Measurements from ENCODE around the gene SLC35B2.

The SLC35B2 gene, protein sequence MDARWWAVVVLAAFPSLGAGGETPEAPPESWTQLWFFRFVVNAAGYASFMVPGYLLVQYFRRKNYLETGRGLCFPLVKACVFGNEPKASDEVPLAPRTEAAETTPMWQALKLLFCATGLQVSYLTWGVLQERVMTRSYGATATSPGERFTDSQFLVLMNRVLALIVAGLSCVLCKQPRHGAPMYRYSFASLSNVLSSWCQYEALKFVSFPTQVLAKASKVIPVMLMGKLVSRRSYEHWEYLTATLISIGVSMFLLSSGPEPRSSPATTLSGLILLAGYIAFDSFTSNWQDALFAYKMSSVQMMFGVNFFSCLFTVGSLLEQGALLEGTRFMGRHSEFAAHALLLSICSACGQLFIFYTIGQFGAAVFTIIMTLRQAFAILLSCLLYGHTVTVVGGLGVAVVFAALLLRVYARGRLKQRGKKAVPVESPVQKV

GRCh38 chr6:44257025-44257752 lies at the start of gene SLC35B2:
SLC35B2 (minus strand) TSS chr6:44257528; CDS start chr6:44257410, 118 bp downstream.
- no peak for DNase-seq (ENCODE audit: low read depth in 2 of 2)

GRCh38 chr6:44306710-44307109 lies 49.4 kb upstream of the SLC35B2 start:
- DNase-seq (ENCODE audit: low read depth in 2 of 2): no peak

DNA sequence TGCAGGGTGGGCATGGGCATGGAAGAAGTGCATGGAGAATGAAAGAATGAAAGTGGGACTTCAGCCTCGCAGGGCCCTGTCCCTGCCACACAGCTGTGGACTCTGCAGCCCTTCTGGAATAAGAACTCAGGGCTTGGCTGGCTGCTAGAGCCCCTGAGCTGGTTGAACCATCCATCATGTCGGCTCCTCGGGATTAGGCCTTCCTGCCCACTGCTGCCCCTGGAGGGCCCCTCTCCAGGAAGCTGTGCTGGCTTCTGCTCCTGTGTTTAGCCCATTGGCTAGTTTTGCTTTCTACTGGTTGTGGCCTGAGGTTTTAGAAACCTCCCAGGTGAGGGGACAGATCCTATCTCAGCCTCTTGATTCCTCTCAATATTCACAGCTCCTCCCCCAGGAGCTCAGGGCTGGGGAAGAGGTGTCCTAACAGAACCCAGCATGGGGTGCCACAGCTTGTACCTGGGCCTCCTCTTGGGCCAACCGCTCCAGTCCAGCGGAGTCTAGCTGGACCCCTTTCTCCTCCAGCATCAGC lies 47.9 kb upstream of the SLC35B2 start:
- DNase-seq (ENCODE audit: low read depth in 2 of 2): no peak

DNA sequence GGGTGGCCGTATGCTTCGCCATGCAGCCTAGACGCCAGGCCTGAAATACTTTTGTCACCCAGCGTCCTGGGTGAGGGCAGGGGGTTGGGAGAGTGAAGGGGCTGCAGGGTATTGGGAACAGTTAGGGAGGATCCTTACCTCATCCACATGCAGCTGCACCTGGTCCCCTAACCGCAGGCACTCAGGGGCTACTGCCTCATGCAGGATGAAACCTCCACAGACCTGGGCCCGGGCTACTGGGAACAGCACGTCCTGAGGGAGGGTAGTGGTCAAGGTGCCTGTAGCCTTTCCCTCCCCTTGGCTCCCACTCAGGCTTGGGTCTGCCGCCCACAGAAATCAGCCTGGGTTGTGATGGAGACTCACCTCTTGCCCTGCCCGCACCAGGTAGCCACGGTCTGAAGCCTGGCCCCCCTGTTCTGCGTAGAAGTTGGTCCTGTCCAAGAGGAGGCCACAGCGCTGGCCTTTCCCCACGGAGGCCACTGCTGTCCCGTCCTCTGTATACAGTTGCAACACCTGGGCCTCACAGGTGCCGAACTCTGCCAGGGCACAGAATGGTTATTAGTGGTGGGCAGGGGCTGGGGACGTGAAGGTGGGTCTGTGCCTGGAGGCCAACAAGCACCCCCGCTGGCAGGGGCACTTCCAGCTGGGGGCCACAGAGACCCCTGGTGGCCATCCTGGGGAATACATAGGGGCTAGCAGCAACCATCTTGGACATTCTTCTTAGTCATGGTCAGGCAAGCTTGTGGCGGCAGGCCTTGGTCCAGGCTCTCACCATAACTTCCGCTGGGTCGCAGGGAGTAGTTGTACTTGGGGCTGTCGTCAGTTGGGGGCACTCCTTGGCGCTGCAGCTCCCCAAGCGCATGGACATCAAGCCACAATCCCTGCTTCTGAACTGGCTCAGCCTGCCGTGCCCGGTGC lies 47.2 kb upstream of the SLC35B2 start:
- DNase-seq (ENCODE audit: low read depth in 2 of 2): peak in 1 of 2 donors; percentile 17

DNA sequence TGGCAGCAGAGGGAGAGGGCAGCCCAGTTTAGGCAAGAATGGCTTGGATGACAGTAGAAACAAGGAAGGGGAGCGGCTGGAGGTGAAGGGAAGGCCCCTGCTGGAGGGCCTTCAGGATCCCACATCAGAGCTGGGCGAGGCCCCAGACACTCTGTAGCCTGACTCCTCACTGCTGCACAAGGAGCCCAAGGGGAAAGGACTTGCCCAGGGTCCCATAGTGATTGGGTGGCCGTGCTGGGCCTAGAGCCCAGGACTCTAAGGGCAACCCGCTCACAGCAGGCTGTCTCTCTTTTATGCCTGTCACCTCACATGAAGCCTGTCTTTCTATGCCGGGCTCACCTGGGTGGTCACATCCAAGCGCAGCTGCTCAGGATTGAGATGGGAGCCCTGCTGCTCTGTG lies 46.5 kb upstream of the SLC35B2 start:
- DNase-seq (ENCODE audit: low read depth in 2 of 2): no peak

- no peak for DNase-seq (ENCODE audit: low read depth in 2 of 2)
These were observed 45.5 kb upstream of the SLC35B2 start for GRCh38 chr6:44302856-44303255.

- no peak for DNase-seq (ENCODE audit: low read depth in 2 of 2)
These were observed 44.6 kb upstream of the SLC35B2 start for GRCh38 chr6:44301782-44302564.

GRCh38 chr6:44301106-44301505 lies 43.8 kb upstream of the SLC35B2 start:
- no peak for DNase-seq (ENCODE audit: low read depth in 2 of 2)

DNA sequence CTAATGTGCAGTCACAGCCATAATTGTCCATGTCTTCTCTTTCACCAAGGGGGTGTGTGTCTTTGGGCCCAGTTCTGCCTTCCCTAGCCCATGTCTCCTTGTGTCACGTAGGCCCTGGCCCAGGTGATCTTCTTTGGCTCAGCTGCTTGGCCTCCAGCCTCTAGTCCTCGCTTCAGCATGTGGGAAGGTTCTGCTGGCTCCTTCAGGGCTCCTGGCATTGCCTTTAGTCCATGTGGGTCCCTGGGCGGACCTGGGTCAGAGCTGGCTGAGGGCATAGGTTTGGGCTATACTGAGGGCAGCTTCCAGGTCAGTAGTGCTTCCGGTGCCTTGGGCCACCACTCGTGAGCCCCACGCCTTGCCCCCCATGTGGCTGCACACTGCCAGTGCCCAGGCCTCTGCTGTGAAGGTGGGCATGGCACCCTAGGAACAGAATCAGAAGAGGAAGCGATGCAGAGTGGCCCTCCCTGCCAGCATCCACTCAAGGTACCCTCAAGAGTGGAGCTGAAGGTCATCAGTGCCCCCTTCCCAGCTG lies 43.0 kb upstream of the SLC35B2 start:
- DNase-seq (ENCODE audit: low read depth in 2 of 2): no peak

DNA sequence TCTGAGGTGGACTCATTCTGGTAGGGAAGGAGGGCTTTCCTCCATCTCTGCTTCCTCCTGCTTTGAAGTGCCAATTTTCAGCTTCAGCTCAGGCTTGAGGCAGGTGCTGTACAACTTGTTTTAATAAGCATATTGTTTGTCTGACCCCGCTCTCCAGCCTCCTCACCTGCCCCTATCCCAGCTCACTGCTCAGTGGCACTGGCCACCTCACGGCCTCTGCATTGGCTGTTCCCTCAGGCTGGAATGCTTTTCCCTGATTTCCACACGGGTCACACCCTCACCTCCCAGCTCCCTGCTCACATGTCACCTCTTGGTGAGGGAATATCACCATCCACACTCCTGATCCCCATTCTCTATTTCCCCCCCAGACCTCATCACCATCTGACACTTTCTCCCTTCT lies 41.5 kb upstream of the SLC35B2 start:
- no peak for DNase-seq (ENCODE audit: low read depth in 2 of 2)

GRCh38 chr6:44298055-44298803 lies 40.9 kb upstream of the SLC35B2 start:
- DNase-seq (ENCODE audit: low read depth in 2 of 2): no peak

GRCh38 chr6:44297063-44298038 lies 40.0 kb upstream of the SLC35B2 start:
- peak in 1 of 2 donors; percentile 51 for DNase-seq (ENCODE audit: low read depth in 2 of 2)

DNA sequence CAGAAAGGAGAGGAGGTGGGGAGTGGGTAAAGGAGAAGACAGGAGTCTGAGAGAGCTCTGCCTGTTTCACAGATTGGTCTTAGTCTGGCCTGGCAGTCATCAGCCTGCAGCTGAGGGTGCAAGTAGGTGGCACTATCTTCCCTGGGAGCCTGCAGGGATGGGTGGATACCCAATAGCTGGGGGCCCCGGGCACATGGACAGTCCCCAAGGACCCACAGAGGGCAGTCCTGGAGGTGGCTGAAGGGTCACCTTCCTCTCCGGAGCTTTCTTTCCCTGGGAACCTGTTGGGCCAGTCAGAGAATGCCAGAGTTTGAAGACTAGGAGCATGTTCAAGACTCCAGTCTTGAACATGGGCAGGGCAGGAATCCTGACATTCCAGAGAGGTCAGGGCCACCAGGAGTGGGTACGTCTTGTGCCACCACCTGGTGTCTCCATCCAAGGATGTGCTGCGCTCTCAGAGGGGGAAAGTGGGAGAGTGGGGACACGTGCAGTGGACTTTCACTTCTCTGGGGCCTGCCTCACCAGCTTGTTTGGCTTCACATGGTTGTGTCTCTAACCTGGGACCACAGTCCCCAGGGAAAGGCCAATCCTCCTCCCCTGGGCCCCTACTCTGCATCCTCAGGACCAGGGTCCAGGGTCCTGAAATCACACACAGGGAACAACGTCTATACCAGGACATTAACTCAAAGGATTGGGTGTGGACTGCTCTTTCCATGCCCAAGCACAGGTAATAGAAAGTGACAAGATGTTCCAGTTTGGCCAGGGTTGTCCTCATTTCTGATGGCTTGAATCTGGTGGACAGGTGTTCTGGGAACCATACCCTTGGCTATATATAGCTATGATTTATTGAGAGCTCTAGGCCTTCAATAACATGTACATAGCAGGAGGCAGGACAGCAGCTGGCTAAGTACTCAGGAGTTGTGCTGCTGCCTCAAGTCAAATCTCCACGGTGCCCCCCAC lies 37.8 kb upstream of the SLC35B2 start:
- no peak for DNase-seq (ENCODE audit: low read depth in 2 of 2)

DNA sequence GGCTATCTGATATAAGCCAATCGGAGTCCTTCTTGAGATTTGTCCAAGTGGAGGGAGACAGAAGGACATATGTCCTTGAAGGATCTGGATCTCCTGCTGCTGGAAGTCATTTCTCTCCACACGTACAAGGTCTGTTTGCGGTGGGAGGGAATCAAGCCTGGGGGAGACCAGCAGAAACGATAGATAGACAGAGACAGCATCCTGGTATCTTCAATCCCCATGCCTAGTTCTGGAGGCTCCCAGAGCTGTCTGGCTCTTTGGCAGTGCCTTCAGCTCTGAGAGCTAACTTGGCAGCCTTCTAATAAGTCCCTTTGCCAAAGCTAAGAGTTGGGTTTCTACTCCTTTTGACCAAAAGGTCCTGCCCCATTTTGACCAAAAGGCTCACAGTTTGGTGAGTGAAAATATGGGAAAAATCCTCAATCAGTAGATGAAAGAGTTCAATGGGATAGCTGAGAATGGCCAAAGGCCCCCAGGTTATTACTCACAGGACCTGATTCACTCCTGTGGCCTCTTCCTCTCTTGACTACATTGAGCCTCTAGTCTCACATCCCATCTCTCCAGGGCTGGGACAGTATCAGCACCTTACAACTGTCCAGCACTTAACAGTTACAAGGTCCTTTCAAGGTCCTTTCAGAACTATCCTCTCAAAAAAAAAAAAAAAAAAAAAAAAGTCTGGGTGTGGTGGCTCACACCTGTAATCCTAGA lies 35.5 kb upstream of the SLC35B2 start:
- DNase-seq (ENCODE audit: low read depth in 2 of 2): no peak

- no peak for DNase-seq (ENCODE audit: low read depth in 2 of 2)
These were observed 34.5 kb upstream of the SLC35B2 start for GRCh38 chr6:44291841-44292240.

- no peak for DNase-seq (ENCODE audit: low read depth in 2 of 2)
These were observed 32.5 kb upstream of the SLC35B2 start for GRCh38 chr6:44289726-44290260.

- DNase-seq (ENCODE audit: low read depth in 2 of 2): no peak
These were observed 29.4 kb upstream of the SLC35B2 start for GRCh38 chr6:44286747-44287146.

Measured in stimulated activated CD4-positive, alpha-beta T cell treated with anti-CD3 and anti-CD28 coated beads, Interleukin-15, amount 100 ng/mL, for 48 hours (primary cell).